H9 (cell line): ENCODE results near the gene SNPH. TPM values are rescaled to one million over a fixed set of nuclear protein-coding genes. Genes with fewer than 3 reads are reported as not detected.

Experiments used
- DNase-seq: peaks from one replicate; pipeline ENCODE4 v3.0.0-alpha.2; 2017
- H2AFZ ChIP-seq: one replicate; pipeline ENCODE4 v1.6.1; 2013; ENCODE audit warnings: mild to moderate bottlenecking, low read length, control low read depth, moderate library complexity
- H2AK5ac ChIP-seq: 2 replicates; pipeline ENCODE4 v1.6.1; 2013; ENCODE audit warnings: low read length, control low read depth, mixed read lengths; ENCODE audit not compliant: insufficient read length
- H2BK120ac ChIP-seq: one replicate; pipeline ENCODE4 v1.6.1; 2013; ENCODE audit warnings: low read depth, mild to moderate bottlenecking, low read length, control low read depth, inconsistent platforms; ENCODE audit not compliant: poor library complexity, severe bottlenecking
- H2BK12ac ChIP-seq: 2 replicates; pipeline ENCODE4 v1.6.1; 2013; ENCODE audit warnings: low read length, control low read depth, mixed read lengths, low read depth; ENCODE audit not compliant: insufficient read length
- H2BK15ac ChIP-seq: 2 replicates; pipeline ENCODE4 v1.6.1; 2013; ENCODE audit warnings: low read depth, low read length, control low read depth
- H2BK20ac ChIP-seq: one replicate; pipeline ENCODE4 v1.6.1; 2013; ENCODE audit warnings: low read depth, mild to moderate bottlenecking, low read length, control low read depth, inconsistent platforms; ENCODE audit not compliant: poor library complexity, severe bottlenecking
- H2BK5ac ChIP-seq: 2 replicates; pipeline ENCODE4 v1.6.1; 2013; ENCODE audit warnings: low read length, control low read depth, mixed read lengths; ENCODE audit not compliant: insufficient read length
- H3K14ac ChIP-seq: 2 replicates; pipeline ENCODE4 v1.6.1; 2013; ENCODE audit warnings: low read length, control low read depth; ENCODE audit not compliant: insufficient read depth
- H3K18ac ChIP-seq: 2 replicates; pipeline ENCODE4 v1.6.1; 2013; ENCODE audit warnings: low read depth, mild to moderate bottlenecking, mixed read lengths, low read length, control low read depth; ENCODE audit not compliant: insufficient read length
- H3K23ac ChIP-seq: 2 replicates; pipeline ENCODE4 v1.6.1; 2013; ENCODE audit warnings: low read length, control low read depth, mixed read lengths, low read depth; ENCODE audit not compliant: insufficient read length
- H3K23me2 ChIP-seq: 2 replicates; pipeline ENCODE4 v1.6.1; 2013; ENCODE audit warnings: low read depth, mild to moderate bottlenecking, mixed read lengths, low read length, control low read depth; ENCODE audit not compliant: insufficient read length, poor library complexity, severe bottlenecking
- H3K27ac ChIP-seq: 2 replicates; pipeline ENCODE4 v1.5.1; 2013; ENCODE audit warnings: low read length, control low read depth, mixed read lengths, low read depth; ENCODE audit not compliant: insufficient read length
- H3K27me3 ChIP-seq: 2 replicates; pipeline ENCODE4 v1.6.1; 2013; ENCODE audit warnings: low read length, control low read depth, inconsistent platforms; ENCODE audit not compliant: insufficient read depth
- H3K4ac ChIP-seq: 2 replicates; pipeline ENCODE4 v1.6.1; 2013; ENCODE audit warnings: low read depth, mild to moderate bottlenecking, control low read depth, inconsistent platforms, low read length, moderate library complexity
- H3K4me1 ChIP-seq: 2 replicates; pipeline ENCODE4 v1.6.1; 2013; ENCODE audit warnings: low read length, control low read depth, inconsistent platforms; ENCODE audit not compliant: insufficient read depth
- H3K4me2 ChIP-seq: 2 replicates; pipeline ENCODE4 v1.6.1; 2013; ENCODE audit warnings: low read length, control low read depth, mixed read lengths; ENCODE audit not compliant: insufficient read length, insufficient read depth
- H3K56ac ChIP-seq: 2 replicates; pipeline ENCODE4 v1.6.1; 2013; ENCODE audit warnings: low read depth, mild to moderate bottlenecking, mixed read lengths, low read length, control low read depth; ENCODE audit not compliant: insufficient read length
- H3K79me1 ChIP-seq: 2 replicates; pipeline ENCODE4 v1.6.1; 2013; ENCODE audit warnings: low read depth, mild to moderate bottlenecking, moderate library complexity, low read length, control low read depth, inconsistent platforms; ENCODE audit not compliant: insufficient read depth, poor library complexity, severe bottlenecking
- H3K79me2 ChIP-seq: 2 replicates; pipeline ENCODE4 v1.6.1; 2013; ENCODE audit warnings: low read length, control low read depth, inconsistent platforms; ENCODE audit not compliant: insufficient read depth
- H3K9ac ChIP-seq: 2 replicates; pipeline ENCODE4 v1.6.1; 2013; ENCODE audit warnings: low read length, control low read depth, mixed read lengths; ENCODE audit not compliant: insufficient read length; ENCODE audit errors: extremely low read depth
- H3K9me3 ChIP-seq: one replicate; pipeline ENCODE4 v1.6.1; 2013; ENCODE audit warnings: low read depth, low read length, inconsistent platforms; ENCODE audit not compliant: control insufficient read depth
- H3T11ph ChIP-seq: one replicate; pipeline ENCODE4 v1.6.1; 2013; ENCODE audit warnings: mild to moderate bottlenecking, low read length, control low read depth, inconsistent platforms
- H4K20me1 ChIP-seq: one replicate; pipeline ENCODE4 v1.6.1; 2013; ENCODE audit not compliant: control insufficient read depth, insufficient read length, insufficient read depth
- H4K5ac ChIP-seq: 2 replicates; pipeline ENCODE4 v1.6.1; 2013; ENCODE audit warnings: low read depth, mild to moderate bottlenecking, mixed read lengths, low read length, control low read depth; ENCODE audit not compliant: insufficient read length
- H4K8ac ChIP-seq: replicated peaks from 2 replicates; pipeline ENCODE4 v1.6.1; 2013; ENCODE audit warnings: low read length, control low read depth, mixed read lengths, low read depth; ENCODE audit not compliant: insufficient read length
- H4K91ac ChIP-seq: 2 replicates; pipeline ENCODE4 v1.6.1; 2013; ENCODE audit warnings: low read depth, mild to moderate bottlenecking, moderate library complexity, mixed read lengths, low read length, control low read depth; ENCODE audit not compliant: insufficient read length
- H3K27ac Mint-ChIP-seq, 3 experiments: 2 replicates in 2 of 3; 3 replicates in 1 of 3; pipeline ENCODE4 v1.8.0; 2020 to 2021; ENCODE audit warnings: mixed read lengths in 3 of 3, mild to moderate bottlenecking in 1 of 3, moderate library complexity in 1 of 3
- H3K27me3 Mint-ChIP-seq: 2 replicates; pipeline ENCODE4 v1.8.0; 2021; ENCODE audit warnings: low read depth, mild to moderate bottlenecking, moderate library complexity, mixed read lengths
- H3K36me3 Mint-ChIP-seq, 3 experiments: 2 replicates in 2 of 3; 3 replicates in 1 of 3; pipeline ENCODE4 v1.8.0; 2020 to 2021; ENCODE audit warnings: low read depth in 3 of 3, mixed read lengths in 3 of 3; ENCODE audit not compliant: insufficient read depth in 1 of 3
- H3K4me1 Mint-ChIP-seq, 2 experiments: 2 replicates each; pipeline ENCODE4 v1.8.0; 2020; ENCODE audit warnings: mixed read lengths in 2 of 2
- H3K4me3 Mint-ChIP-seq, 2 experiments: 2 replicates in 1 of 2; 3 replicates in 1 of 2; pipeline ENCODE4 v1.8.0; 2020 to 2021; ENCODE audit warnings: mild to moderate bottlenecking in 2 of 2, mixed read lengths in 2 of 2, moderate library complexity in 1 of 2
- H3K9me3 Mint-ChIP-seq, 2 experiments: 2 replicates in 1 of 2; 3 replicates in 1 of 2; pipeline ENCODE4 v1.8.0; 2020; ENCODE audit warnings: mild to moderate bottlenecking in 2 of 2, mixed read lengths in 2 of 2, moderate library complexity in 1 of 2
- CTCF ChIP-seq: fragments of 200-600 bp; sonication (generic); conservative IDR thresholded peaks from 3 replicates; pipeline ENCODE4 v1.8.0; 2021; ENCODE audit warnings: antibody characterized with exemption, mild to moderate bottlenecking
- WGBS: extraction: QIAGEN DNeasy Blood & Tissue Kit; methylation state at CpG from one replicate; pipeline ENCODE4 v1.1.7; 2013; ENCODE audit warnings: missing lambda C conversion rate, low lambda C conversion rate, mixed read lengths; ENCODE audit not compliant: insufficient read length; ENCODE audit errors: extremely low coverage; 5-methylcytosine and 5-hydroxymethylcytosine counted together
- total RNA-seq: library from RNA; stranded (reverse); gene quantifications from 2 replicates; pipeline ENCODE4 v1.2.1, GENCODE V29; 2021

Gene SNPH
- total RNA-seq, 1 experiment from 2014 or later: 1.8 TPM

GRCh38 chr20:1293641-1294379, 27.7 kb downstream of the SNPH start:
- no peak overlapping the region for H2AK5ac ChIP-seq
- no peak overlapping the region for H3K27ac Mint-ChIP-seq

More at GRCh38 chr20:1293641-1294379, 27.7 kb downstream of the SNPH start:
- no CpG with 5 or more reads among the region's 6 CpGs for WGBS
- Histone ChIP-seq H4K8ac (no peak overlapping the region), H3K4me1 (no peaks in the 10 kb centered on the region), H4K20me1 (no peaks in the 10 kb centered on the region), H4K91ac (no peak overlapping the region), H2AFZ (no peak overlapping the region), H2BK120ac (no peak overlapping the region), H3K4ac (no peak overlapping the region), H3K14ac (no peak overlapping the region), H3T11ph (no peak overlapping the region), H2BK20ac (no peak overlapping the region), H3K79me1 (no peaks in the 10 kb centered on the region), H3K18ac (no peak overlapping the region), H3K27me3 (no peaks in the 10 kb centered on the region), H3K9me3 (no peaks in the 10 kb centered on the region), H2BK15ac (no peak overlapping the region), H3K9ac (no peak overlapping the region), H3K56ac (no peak overlapping the region), H3K23me2 (no peaks in the 10 kb centered on the region), H4K5ac (no peak overlapping the region), H3K27ac (no peak overlapping the region), H3K4me2 (no peak overlapping the region), H2BK12ac (no peak overlapping the region), H3K23ac (no peak overlapping the region), H2BK5ac (no peak overlapping the region), H3K79me2 (no peaks in the 10 kb centered on the region)
- no peak for TF ChIP-seq CTCF
- Mint-ChIP-seq H3K4me1 (no peaks in the 10 kb centered on the region), H3K9me3 (no peaks in the 10 kb centered on the region), H3K27me3 (peaks cover 7% of the 10 kb centered on the region), H3K36me3 (no peaks in the 10 kb centered on the region; a peak in 1 of 7 replicates), H3K4me3 (no peak overlapping the region)
- DNase-seq: no peak
